BE2C (cell line): Measurements from ENCODE around the gene GET3.

Source experiments
- DNase-seq: peaks from one replicate; pipeline ENCODE4 v3.0.0-alpha.2; 2020
- H3K27me3 ChIP-seq: fragments of 250-450 bp; sonication (Bioruptor Pico); 2 replicates; pipeline ENCODE4 v1.5.1; 2020; ENCODE audit warnings: mild to moderate bottlenecking
- H3K36me3 ChIP-seq: fragments of 250-450 bp; sonication (Bioruptor Pico); 2 replicates; pipeline ENCODE4 v1.5.1; 2020; ENCODE audit warnings: mild to moderate bottlenecking
- H3K4me1 ChIP-seq: fragments of 250-450 bp; sonication (Bioruptor Pico); 2 replicates; pipeline ENCODE4 v1.5.1; 2020
- H3K4me3 ChIP-seq: 2 replicates; pipeline ENCODE4 v1.5.1; 2011; ENCODE audit warnings: low read depth, low read length
- H3K9me3 ChIP-seq: fragments of 250-450 bp; sonication (Bioruptor Pico); 2 replicates; pipeline ENCODE4 v1.5.1; 2020
- TF ChIP-seq, protein P1 (sequence below): IDR thresholded peaks from 2 replicates; pipeline ENCODE4 v1.5.1; 2012; ENCODE audit warnings: mild to moderate bottlenecking, low read depth, low read length

Gene GET3

DNA sequence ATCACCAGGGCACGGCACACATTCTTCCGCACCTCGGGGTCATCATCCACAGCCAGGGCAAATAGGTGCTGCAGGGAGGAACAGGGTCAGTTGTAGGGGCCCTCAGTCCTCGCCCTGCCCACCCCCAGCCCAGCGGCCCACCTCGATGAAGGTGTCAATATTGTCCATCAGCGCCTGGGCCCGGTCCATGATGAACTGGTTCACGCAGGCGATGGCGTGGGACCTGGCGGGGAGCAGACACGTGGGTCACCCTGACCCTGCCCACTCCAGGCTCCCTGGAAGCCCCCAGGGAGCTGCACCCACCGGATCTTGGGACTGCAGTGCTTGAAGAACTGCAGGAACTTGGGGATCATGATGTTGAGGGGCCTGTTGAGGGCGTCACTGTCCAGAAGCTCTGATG, 22.2 kb upstream of the GET3 start:
- DNase-seq: no peak
- Histone ChIP-seq H3K36me3 (peaks cover 95% of the 10 kb centered on the region), H3K9me3 (no peaks in the 10 kb centered on the region), H3K27me3 (no peaks in the 10 kb centered on the region), H3K4me1 (no peaks in the 10 kb centered on the region), H3K4me3 (no peak overlapping the region)
- TF ChIP-seq, protein P1, sequence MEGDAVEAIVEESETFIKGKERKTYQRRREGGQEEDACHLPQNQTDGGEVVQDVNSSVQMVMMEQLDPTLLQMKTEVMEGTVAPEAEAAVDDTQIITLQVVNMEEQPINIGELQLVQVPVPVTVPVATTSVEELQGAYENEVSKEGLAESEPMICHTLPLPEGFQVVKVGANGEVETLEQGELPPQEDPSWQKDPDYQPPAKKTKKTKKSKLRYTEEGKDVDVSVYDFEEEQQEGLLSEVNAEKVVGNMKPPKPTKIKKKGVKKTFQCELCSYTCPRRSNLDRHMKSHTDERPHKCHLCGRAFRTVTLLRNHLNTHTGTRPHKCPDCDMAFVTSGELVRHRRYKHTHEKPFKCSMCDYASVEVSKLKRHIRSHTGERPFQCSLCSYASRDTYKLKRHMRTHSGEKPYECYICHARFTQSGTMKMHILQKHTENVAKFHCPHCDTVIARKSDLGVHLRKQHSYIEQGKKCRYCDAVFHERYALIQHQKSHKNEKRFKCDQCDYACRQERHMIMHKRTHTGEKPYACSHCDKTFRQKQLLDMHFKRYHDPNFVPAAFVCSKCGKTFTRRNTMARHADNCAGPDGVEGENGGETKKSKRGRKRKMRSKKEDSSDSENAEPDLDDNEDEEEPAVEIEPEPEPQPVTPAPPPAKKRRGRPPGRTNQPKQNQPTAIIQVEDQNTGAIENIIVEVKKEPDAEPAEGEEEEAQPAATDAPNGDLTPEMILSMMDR: no peak

DNA sequence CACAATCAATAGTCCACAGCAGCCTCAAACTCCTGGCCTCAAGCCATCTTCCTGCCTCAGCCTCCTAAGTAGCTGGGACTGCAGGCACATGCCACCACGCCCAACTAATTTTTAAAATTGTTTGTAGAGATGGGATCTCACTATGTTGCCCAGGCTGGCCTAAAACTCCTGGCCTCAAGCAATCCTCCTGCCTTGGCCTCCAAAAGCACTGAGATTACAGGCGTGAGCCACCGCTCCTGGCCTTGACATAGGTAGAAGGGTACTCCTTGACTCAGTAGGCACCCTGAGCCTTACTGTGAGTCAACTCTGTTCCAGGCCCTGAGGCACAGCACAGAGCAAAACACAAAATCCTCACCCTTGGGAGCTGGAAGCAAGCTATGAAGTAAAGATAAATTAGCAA, 21.4 kb upstream of the GET3 start:
- Histone ChIP-seq H3K4me1 (no peaks in the 10 kb centered on the region; the same call in 1 of the 2 replicates), H3K4me3 (no peak overlapping the region), H3K27me3 (no peaks in the 10 kb centered on the region), H3K36me3 (peaks cover 95% of the 10 kb centered on the region), H3K9me3 (no peaks in the 10 kb centered on the region)
- DNase-seq: no peak
- TF ChIP-seq, protein P1: no peak

DNA sequence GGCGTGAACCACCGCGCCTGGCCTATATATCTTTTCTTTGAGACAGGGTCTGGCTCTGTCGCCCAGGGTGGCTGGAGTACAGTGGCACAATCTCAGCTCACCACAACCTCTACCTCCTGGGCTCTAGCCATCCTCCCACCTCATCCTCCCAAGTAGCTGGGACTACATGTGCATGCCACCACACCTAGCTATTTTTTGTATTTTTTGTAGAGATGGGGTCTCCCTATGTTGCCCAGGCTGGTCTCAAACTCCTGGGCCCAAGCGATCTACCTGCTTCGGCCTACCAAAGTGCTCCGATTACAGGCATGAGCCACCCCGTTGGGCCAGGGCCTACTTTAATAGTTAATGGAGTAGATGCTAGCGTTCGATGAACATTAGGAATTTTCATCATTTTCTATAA, 17.0 kb upstream of the GET3 start:
- H3K4me3 ChIP-seq: peak overlapping the region; percentile 93

DNA sequence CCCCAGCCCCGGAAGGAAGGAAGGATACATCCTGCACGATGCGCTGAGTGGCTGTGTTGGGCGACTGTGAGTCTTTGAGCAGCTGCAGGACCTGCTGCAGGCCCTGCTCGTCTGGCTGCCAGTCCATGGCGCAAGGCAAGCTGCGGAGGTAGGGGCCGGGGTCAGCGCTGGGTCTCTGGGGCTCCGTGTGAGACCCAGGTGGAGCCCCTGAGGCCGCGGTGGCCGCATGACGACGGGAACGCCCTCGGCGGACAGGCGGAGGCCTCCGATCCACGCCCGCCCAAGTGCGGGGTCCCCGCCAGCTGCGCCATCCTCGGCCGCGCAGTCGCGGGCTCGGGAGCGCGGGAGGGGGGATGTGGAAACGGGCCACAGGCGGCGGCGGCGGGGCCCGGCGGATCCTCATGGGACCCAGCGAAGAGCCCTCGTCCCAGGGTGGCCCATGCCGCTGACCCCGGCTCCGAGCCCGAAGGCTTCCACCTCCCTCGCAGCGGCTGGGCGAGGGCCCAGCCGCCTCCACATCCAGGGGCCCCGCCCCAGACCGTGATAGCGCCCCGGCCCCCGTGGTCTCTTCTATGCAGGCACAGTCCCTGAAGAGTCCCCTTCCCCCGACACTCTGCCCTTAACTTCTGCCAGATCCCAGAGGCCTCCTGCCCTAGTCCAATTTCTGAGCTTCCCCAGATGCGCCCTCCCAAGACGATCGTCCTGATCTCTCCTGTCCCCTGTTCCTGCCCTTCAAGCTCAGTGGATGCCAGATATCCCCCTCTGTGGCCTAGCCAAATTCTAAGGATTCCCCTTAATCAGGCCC, 16.2 kb upstream of the GET3 start:
- H3K36me3 ChIP-seq: peaks cover 48% of the 10 kb centered on the region
- H3K4me3 ChIP-seq: peak overlapping the region; percentile 93
- H3K9me3 ChIP-seq: no peaks in the 10 kb centered on the region
- TF ChIP-seq, protein P1: no peak
- no peaks in the 10 kb centered on the region; the same call in 1 of the 2 replicates for H3K4me1 ChIP-seq
- DNase-seq: no peak
- no peaks in the 10 kb centered on the region for H3K27me3 ChIP-seq

More for the DNA sequence above, 17.0 kb upstream of the GET3 start:
- Histone ChIP-seq H3K27me3 (no peaks in the 10 kb centered on the region), H3K36me3 (peaks cover 56% of the 10 kb centered on the region), H3K9me3 (no peaks in the 10 kb centered on the region), H3K4me1 (no peaks in the 10 kb centered on the region; the same call in 1 of the 2 replicates)
- TF ChIP-seq, protein P1: no peak
- DNase-seq: no peak

DNA sequence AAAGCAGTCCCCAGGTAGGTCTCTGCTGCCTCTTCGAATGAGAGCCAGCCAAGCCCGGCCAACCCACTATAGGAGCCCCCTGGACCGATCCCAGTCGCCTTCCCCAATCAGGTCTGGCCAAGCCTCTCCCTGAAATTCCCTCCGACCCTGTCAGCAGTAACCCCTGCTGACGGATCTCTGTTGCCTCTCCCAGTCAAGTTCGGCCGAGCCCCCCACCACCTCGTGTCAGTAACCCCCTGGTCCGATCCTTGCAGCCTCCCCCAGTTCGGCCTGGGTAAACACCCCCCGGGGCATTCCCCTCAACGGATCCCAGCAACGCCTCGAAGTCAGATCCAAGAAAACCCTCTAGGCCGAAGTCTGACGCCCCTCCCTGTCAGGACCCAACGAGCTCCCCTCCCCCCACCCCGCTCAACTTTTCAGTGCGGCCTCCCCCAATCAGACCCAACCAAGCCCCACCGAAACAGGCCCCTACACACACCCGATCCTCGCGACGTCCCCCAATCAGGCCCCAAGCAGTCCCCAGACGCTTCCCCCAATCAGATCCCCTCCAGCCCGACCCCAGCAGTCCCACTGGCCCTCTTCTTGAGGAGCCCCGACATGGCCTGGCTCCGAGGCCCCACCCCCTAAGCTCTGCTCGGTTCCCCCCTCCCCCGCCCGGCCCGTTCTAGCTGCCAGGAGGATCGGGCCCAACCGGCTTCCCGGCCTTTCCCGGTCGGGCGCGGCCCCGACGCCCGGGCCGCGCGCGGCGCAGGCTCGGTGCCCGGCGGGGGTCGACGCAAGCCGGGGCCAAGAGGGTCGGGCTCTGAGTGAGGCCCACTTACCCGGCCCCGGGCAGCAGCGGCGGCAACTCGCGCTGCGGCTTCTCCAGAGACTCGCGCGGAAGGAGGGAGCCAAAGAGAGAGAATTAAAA, 15.4 kb upstream of the GET3 start:
- Histone ChIP-seq H3K36me3 (peaks cover 39% of the 10 kb centered on the region), H3K4me1 (no peaks in the 10 kb centered on the region; the same call in 1 of the 2 replicates), H3K27me3 (no peaks in the 10 kb centered on the region), H3K4me3 (peak overlapping the region; percentile 93), H3K9me3 (no peaks in the 10 kb centered on the region)
- TF ChIP-seq, protein P1: no peak
- DNase-seq: peak; percentile 61
